ENCODE measurements around the gene ATXN2.
"Not testable (repeated sequence)": the region's sequence is repeated elsewhere in the genome, so short reads cannot be mapped to it uniquely, and the experiment has no call there.

ATXN2 gene, protein sequence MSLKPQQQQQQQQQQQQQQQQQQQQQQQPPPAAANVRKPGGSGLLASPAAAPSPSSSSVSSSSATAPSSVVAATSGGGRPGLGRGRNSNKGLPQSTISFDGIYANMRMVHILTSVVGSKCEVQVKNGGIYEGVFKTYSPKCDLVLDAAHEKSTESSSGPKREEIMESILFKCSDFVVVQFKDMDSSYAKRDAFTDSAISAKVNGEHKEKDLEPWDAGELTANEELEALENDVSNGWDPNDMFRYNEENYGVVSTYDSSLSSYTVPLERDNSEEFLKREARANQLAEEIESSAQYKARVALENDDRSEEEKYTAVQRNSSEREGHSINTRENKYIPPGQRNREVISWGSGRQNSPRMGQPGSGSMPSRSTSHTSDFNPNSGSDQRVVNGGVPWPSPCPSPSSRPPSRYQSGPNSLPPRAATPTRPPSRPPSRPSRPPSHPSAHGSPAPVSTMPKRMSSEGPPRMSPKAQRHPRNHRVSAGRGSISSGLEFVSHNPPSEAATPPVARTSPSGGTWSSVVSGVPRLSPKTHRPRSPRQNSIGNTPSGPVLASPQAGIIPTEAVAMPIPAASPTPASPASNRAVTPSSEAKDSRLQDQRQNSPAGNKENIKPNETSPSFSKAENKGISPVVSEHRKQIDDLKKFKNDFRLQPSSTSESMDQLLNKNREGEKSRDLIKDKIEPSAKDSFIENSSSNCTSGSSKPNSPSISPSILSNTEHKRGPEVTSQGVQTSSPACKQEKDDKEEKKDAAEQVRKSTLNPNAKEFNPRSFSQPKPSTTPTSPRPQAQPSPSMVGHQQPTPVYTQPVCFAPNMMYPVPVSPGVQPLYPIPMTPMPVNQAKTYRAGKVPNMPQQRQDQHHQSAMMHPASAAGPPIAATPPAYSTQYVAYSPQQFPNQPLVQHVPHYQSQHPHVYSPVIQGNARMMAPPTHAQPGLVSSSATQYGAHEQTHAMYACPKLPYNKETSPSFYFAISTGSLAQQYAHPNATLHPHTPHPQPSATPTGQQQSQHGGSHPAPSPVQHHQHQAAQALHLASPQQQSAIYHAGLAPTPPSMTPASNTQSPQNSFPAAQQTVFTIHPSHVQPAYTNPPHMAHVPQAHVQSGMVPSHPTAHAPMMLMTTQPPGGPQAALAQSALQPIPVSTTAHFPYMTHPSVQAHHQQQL

DNA sequence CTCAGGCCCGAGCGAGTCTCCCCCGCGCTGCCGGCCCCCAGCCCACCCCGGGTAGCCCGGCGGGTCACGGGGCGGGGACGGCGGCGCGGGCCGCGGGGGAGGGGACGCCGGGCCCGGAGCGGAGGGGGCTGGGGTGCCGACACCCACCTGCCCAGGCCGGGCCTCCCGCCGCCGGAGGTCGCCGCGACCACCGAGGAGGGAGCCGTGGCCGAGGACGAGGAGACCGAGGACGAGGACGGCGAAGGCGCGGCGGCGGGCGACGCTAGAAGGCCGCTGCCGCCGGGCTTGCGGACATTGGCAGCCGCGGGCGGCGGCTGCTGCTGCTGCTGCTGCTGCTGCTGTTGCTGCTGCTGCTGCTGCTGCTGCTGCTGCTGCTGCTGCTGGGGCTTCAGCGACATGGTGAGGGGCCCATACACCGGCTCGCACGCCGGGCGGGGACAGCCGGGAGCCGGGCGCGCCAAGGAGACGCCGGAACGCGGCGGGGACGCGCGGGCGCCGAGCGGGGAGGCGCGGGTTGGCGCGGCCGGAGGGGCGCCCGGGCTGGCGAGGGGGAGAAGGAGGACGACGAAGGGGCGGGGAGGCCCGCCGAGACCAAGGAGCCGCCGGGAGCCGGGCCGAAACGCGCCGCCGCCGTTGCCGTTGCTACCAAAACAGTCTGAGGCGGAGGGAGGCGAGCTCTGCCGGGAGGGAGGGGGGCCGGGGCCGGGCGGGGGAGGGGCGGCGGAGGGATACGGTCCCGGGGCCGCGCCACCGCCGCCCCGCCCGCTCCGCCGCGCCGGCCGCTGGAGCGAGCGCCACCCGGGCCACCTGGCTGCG is at the start of gene ATXN2:
Gene ATXN2, minus strand, starts transcription at position 679 of the 816 bp plus-strand sequence. Its CDS starts 281 bp downstream, at position 398.
- Mint-ChIP-seq H3K4me1 (peaks cover 45% of the 10 kb centered on the region), H3K27ac (peak within 1 kb of the TSS; percentile 88 to 96), H3K4me3 (peak within 1 kb of the TSS; percentile 97 to 99), H3K27me3 (no peaks in the 10 kb centered on the region), H3K9me3 (no peaks in the 10 kb centered on the region)
- ATAC-seq (peak; percentile 70), DNase-seq (peak; percentile 12 to 29)

DNA sequence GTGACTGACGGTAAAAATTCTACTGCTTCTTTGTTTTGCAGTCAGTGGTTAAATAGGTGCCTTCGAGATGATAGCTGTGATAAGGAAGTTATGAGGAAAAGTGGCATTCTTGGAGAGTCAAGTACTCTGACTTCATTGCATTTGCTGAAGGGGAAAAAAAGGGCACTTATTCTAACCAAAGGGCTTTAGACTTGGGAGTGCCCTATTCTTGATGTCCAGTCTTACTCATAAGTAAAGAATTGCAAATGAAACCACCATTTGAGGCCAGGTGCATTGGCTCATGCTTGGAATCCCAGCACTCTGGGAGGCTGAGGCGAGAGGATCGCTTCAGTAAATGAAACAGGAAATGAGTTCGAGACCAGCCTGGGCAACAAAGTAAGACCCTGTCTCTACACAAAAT is 46.3 kb upstream of the ATXN2 start:
- no peaks in the 10 kb centered on the region for H3K4me1 Mint-ChIP-seq
- no peak overlapping the region for H3K27ac Mint-ChIP-seq
- H3K27me3 Mint-ChIP-seq, result no peaks in the 10 kb centered on the region
- no peak overlapping the region for H3K4me3 Mint-ChIP-seq
- H3K9me3 Mint-ChIP-seq, result no peaks in the 10 kb centered on the region
- ATAC-seq (no peak), DNase-seq (no peak)

DNA sequence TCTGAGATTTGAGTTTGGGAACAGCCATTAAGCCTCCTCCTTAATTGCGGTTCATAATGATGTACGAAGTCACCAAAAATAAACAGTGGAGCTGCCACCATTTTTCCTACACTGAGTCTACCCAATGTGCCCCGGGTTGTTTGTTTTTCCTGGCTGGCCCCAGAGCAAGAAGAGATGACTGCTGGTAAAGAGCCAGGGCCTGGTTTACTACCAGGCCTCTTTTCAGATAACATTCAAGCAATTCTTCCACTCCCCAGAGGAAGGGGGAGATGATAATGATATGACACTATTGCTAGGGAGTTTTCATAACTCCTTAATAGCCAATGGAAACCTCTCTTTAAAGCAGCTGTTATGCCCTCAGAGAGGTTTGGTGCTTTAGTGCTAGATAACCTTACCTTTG is 44.3 kb upstream of the ATXN2 start:
- no peak overlapping the region for H3K4me3 Mint-ChIP-seq
- no peaks in the 10 kb centered on the region for H3K4me1 Mint-ChIP-seq
- no peaks in the 10 kb centered on the region for H3K27me3 Mint-ChIP-seq
- no peak for DNase-seq
- no peaks in the 10 kb centered on the region for H3K9me3 Mint-ChIP-seq
- peak overlapping the region in 1 of 2 donors; percentile 12 for H3K27ac Mint-ChIP-seq
- ATAC-seq, result no peak

DNA sequence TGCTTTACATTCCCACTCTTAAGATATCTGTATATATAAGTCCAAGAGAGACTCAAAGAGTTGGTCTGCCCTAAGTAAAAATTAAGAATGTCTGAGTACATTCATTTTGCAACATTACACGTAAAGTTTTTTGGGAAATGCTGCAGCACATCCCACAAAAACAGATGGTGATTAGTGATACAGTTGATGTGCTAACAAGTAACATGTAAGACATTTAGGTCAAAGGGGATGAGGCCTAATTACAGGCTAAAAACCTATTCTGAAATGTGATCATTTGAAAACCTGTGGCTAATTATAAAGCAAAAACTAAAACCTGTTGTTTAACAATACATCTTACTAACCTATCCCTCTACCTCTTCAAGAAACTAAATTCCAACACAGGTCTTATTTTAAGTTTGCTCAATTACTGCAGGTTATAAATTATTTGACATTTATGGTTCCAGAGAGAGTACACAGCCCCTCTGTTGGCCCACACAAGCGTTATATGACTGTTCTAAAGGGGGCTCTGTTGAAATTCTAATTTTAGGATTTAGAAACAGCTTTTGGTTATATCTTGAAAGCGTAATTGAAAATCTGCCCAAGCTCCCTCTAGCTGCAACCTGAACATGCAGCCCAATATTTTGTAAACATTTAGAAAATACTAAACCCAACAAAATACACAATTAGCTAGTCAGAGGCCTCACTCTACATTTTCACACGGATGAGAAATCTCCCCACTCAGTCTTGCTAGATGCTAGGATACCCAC is 43.7 kb upstream of the ATXN2 start:
- Mint-ChIP-seq H3K27me3 (no peaks in the 10 kb centered on the region), H3K4me1 (no peaks in the 10 kb centered on the region)

DNA sequence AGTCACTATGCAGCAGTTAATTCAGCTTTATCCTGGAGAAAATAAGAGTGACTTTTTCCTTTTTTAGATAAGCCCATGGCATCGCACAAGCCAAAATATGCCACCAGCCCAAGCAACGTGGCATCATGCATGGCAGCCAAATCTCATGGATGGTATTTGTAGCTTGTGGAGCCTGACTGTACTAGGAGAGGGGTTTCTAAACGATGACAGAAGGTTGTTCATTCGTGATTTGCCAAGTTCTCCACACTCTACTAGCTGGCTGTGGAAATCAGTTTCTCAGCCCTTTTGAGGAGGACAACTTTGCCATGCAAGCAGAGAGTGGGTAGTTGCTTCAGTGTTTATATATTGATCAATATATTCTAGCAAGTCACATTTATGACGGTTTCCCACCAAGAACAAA is 41.4 kb upstream of the ATXN2 start:
- DNase-seq (no peak), ATAC-seq (no peak)
- Mint-ChIP-seq H3K27ac (no peak overlapping the region), H3K9me3 (no peaks in the 10 kb centered on the region), H3K4me1 (no peaks in the 10 kb centered on the region), H3K4me3 (no peak overlapping the region), H3K27me3 (no peaks in the 10 kb centered on the region)

More for the DNA sequence above, 43.7 kb upstream of the ATXN2 start:
- H3K4me3 Mint-ChIP-seq, result no peak overlapping the region
- no peak overlapping the region for H3K27ac Mint-ChIP-seq
- ATAC-seq (no peak), DNase-seq (no peak)
- H3K9me3 Mint-ChIP-seq, result no peaks in the 10 kb centered on the region

DNA sequence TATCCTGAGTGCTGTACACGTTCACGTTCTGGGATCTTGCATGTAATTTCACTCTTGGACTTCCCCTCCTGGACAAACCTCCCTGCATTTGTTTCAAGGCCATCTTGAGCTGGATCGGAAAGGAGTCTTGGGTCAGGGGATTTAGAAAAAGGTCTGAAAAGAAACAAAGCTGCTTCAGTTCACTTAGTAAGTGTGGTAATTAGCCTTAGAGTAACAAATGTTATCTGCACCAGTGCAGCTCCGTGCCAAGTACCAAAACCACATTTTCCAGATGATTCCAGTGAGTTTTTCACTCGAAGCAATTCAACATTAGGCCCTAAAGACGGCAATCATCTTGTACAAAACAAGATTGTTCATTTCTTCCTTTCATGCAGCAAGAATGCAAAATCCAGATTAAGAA is 39.4 kb upstream of the ATXN2 start:
- no peaks in the 10 kb centered on the region for H3K9me3 Mint-ChIP-seq
- no peak overlapping the region for H3K4me3 Mint-ChIP-seq
- H3K4me1 Mint-ChIP-seq, result no peaks in the 10 kb centered on the region
- ATAC-seq (no peak), DNase-seq (no peak)
- H3K27ac Mint-ChIP-seq, result no peak overlapping the region
- H3K27me3 Mint-ChIP-seq, result no peaks in the 10 kb centered on the region

DNA sequence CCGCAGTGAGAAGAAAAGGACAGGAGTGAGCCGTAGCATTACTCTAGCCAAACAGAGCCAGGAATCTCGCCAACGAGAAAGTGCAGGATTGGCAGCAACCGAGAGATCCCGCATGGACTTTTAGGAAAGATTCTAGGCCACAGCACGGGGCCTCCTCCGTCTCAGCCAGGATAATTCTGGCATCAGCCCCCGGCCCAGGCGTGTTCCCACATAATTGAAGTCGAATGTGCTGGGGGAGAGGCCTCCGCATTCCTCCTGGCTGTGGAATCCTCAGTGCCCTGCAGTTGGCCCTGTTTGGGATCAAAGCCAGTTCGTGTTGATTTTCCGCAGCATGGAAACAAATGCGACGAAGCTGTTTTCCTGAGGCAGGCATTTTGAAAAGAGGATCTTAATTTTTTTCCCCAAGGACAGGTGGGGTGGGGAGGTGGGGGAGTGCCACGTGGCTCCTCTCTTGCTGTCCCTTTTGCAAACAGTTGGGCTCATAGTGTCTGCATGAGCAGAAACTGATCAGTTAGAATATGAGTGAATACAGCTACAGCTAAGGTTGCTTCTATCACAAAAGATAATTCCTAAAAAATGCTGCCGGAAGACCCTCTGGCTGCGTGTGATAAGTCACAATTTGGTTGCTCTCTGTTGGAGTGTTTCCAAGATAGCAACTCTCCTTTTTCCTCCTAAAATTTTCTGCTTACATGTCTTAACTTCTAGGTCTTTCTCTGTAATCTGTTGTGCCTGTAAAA is 37.3 kb upstream of the ATXN2 start:
- no peaks in the 10 kb centered on the region for H3K27me3 Mint-ChIP-seq
- ATAC-seq, result no peak
- H3K27ac Mint-ChIP-seq, result no peak overlapping the region
- H3K4me3 Mint-ChIP-seq, result no peak overlapping the region
- DNase-seq, result no peak
- H3K4me1 Mint-ChIP-seq, result no peaks in the 10 kb centered on the region
- H3K9me3 Mint-ChIP-seq, result no peaks in the 10 kb centered on the region

DNA sequence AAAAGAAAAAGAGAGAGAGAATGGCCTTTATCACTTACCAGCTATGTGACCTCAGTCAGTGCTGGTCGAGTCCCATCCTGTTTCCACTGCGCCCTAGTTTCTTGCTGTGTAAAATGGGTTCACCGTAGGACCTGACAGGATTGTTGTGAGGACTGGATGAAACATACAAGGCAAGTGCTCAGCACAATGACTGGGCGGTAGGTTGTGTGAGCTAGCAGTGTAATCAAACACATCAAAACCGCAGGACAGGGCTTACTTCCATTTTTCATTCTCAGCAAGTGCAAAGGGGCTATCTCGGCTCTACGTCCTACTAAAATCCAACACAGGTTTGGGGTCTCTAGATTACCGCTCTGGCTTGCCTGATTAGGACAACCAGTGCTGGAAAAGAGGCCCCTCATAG is 36.4 kb upstream of the ATXN2 start:
- H3K9me3 Mint-ChIP-seq, result no peaks in the 10 kb centered on the region
- ATAC-seq, result no peak
- peak in 1 of 2 donors; percentile 1 for DNase-seq
- H3K27ac Mint-ChIP-seq, result peak overlapping the region in 1 of 2 donors; percentile 48
- no peaks in the 10 kb centered on the region for H3K27me3 Mint-ChIP-seq
- H3K4me3 Mint-ChIP-seq, result no peak overlapping the region
- H3K4me1 Mint-ChIP-seq, result no peaks in the 10 kb centered on the region

DNA sequence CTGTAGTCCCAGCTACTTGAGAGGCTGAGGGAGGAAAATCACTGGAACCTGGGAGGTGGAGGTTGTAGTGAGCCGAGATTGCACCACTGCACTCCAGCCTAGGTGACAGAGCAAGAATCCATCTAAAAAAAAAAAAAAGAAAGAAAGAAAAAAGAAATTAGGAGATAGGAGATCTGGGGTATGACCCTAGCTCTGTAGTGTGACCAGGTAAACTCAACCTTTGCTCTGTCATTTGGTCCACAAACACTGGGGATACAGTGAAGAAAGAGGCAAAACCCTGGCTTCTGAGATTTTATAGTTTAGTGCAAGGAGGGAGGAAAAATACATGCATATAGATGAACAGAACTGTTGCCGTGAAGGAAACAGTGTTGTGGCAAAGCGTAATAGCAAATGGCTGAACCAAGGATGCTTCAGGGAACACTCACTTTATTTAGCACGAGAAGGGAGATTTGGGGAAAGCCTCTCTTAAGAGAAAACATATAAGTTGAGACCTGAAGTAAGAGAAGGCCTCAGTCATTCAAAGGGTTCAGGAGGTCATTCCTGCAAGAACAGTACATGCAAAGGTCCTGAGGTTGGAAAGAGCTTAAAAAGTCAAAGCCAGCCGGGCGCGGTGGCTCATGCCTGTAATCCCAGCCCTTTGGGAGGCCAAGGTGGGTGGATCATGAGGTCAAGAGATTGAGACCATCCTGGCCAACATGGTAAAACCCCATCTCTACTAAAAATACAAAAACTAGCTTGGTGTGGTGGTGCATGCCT is 29.6 kb upstream of the ATXN2 start:
- H3K4me1 Mint-ChIP-seq, result no peaks in the 10 kb centered on the region
- no peaks in the 10 kb centered on the region for H3K9me3 Mint-ChIP-seq
- DNase-seq (no peak), ATAC-seq (no peak)
- H3K4me3 Mint-ChIP-seq, result no peak overlapping the region
- no peaks in the 10 kb centered on the region for H3K27me3 Mint-ChIP-seq
- H3K27ac Mint-ChIP-seq, result peak overlapping the region in 1 of 2 donors; percentile 87

DNA sequence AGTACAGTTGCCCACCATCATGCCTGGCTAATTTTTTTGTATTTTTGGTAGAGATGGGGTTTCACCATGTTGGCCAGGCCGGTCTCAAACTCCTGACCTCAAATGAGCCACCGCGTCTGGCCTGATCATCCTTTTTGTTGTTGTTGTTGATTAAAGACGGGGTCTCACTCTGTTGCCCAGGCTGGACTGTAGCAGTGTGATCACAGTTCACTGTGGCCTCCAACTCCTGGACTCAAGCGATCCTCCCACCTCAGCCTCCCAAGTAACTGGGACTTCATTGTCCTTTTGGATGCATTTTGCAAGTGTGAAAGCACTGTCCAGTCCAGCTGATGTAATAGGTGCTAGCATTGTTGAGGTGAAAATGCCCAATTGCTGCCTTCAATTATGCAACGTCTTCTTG is 27.1 kb upstream of the ATXN2 start:
- DNase-seq, result no peak
- Mint-ChIP-seq H3K4me1 (no peaks in the 10 kb centered on the region), H3K27ac (no peak overlapping the region)

DNA sequence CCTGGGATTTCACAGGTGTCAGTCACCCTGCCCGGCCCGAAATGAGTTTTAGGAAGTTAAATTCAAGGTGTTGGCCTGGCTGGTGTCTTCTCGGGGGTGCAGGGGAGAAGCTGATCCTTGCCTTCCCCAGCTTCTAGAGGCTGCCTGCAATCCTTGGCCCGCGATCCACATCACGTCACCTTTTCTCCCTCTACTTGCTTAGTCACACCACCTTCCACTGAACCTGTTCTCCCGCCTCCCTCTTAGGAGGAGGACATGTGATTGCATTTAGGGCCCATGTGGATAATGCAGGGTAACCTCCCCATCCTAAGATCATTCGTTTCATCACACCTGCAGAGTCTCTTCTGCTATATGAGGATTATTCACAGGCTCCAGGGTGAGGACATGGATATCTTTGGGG is 25.4 kb upstream of the ATXN2 start:
- Mint-ChIP-seq H3K4me3 (no peak overlapping the region), H3K9me3 (no peaks in the 10 kb centered on the region), H3K27ac (no peak overlapping the region), H3K4me1 (no peaks in the 10 kb centered on the region), H3K27me3 (no peaks in the 10 kb centered on the region)
- no peak for DNase-seq
- ATAC-seq, result no peak

More for the DNA sequence above, 27.1 kb upstream of the ATXN2 start:
- Mint-ChIP-seq H3K9me3 (no peaks in the 10 kb centered on the region), H3K4me3 (no peak overlapping the region), H3K27me3 (no peaks in the 10 kb centered on the region)
- ATAC-seq, result no peak

DNA sequence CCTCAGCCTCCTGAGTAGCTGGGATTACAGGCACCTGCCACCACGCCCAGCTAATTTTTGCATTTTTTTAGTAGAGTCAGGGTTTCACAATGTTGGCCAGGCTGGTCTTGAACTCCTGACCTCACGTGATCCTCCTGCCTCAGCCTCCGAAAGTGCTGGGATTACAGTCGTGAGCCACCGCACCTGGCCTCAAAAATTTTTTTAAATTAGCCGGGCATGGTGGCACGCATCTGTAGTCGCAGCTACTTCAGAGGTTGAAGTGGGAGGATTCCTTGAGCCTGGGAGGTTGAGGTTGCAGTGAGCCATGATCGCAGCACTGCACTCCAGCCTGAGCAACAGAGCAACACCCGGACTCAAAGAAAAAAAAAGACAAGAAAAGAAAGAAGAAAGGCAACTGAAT is 18.7 kb upstream of the ATXN2 start:
- not testable (repeated sequence) for H3K4me3 Mint-ChIP-seq, H3K27me3 Mint-ChIP-seq, H3K4me1 Mint-ChIP-seq, H3K9me3 Mint-ChIP-seq, DNase-seq, H3K27ac Mint-ChIP-seq, ATAC-seq

DNA sequence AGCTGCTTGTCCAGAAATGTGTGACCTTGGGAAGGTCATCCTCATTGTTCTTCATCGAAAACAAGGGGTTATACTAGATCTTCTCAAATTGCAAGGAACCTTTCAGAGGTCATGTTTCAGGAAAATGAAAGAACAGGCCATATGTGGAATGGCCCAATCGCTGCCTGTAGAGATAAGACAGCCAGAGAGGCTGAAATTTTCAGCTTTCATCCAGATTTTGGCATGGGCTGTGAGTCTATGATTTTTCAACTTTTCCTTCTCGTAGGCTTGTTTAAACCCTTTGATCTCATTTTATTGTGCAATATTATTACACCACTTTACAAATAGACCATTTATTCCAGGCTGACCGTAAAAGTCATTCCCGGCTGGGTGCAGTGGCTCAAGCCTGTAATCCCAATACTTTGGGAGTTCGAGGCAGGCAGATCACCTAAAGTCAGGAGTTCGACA is 17.1 kb upstream of the ATXN2 start:
- Mint-ChIP-seq H3K9me3 (no peaks in the 10 kb centered on the region), H3K27ac (no peak overlapping the region), H3K4me1 (no peaks in the 10 kb centered on the region), H3K4me3 (no peak overlapping the region), H3K27me3 (no peaks in the 10 kb centered on the region)
- ATAC-seq, result no peak
- no peak for DNase-seq
